ENCODE measurements around the gene KCTD19. TPM values are rescaled to one million over a fixed set of nuclear protein-coding genes. Genes with fewer than 3 reads are reported as not detected.

The KCTD19 gene
- total RNA-seq, 1 experiment from 2014 or later: not detected

- Histone ChIP-seq H4K20me1 (ENCODE audit: insufficient read depth) (no peaks in the 10 kb centered on the region), H3K4me1 (replicated peaks; ENCODE audit: insufficient read depth) (peaks cover 32% of the 10 kb centered on the region), H3K9me2 (ENCODE audit: insufficient read depth) (no peaks in the 10 kb centered on the region), H3K27me3 (ENCODE audit: insufficient read depth, low read depth) (no peaks in the 10 kb centered on the region; the same call in 1 of the 2 replicates), H3K4me3 (peak within 1 kb of the TSS; percentile 90), H3K4me2 (peak within 1 kb of the TSS; percentile 87), H3K9me3 (ENCODE audit: insufficient read depth, low read depth) (no peaks in the 10 kb centered on the region), H3K27ac (no peak within 1 kb of the TSS), H3K79me2 (ENCODE audit: low read depth) (peaks cover 21% of the 10 kb centered on the region), H2AFZ (peak within 1 kb of the TSS; percentile 77), H3K36me3 (ENCODE audit: low read depth) (no peaks in the 10 kb centered on the region), H3F3A (ENCODE audit: insufficient read depth, low read depth) (peaks cover 42% of the 10 kb centered on the region; the same call in 1 of the 2 replicates)
- intact Hi-C loops (cut with micrococcal nuclease; ENCODE audit: unreplicated experiment): loop anchor here (5.0 to 10.0 kb wide), 2 partner anchors 76 to 986 kb away; partner anchors contain the start of genes ESRP2 and NOL3
- ChIA-PET CTCF (interaction anchor here (0.9 kb wide), 1 partner anchor 34 kb away, joined by 3 read pairs; no protein-coding TSS in a partner anchor), POLR2A (ENCODE audit: unreplicated experiment) (interaction anchor here (0.8 kb wide), 1 partner anchor 718 kb away, joined by 6 read pairs; no protein-coding TSS in a partner anchor)
- TF ChIP-seq EZH2 (IDR thresholded peaks at IDR 0.05; ENCODE audit: low read depth) (no peak), CTCF (conservative IDR thresholded peaks at IDR 0.05) (no peak; the same call in 1 of the 2 replicates)
- DNase-seq: peak in 1 of 2 experiments; percentile 23
- no TSS peak for BruUV-seq (replicated peaks)
Observed at GRCh38 chr16:67248401-67249177, 78.0 kb downstream of the KCTD19 start, which contains the start of gene SLC9A5. TSS of gene SLC9A5 (plus strand) at chr16:67248979. CDS start at chr16:67249015, 36 bp downstream.

DNA sequence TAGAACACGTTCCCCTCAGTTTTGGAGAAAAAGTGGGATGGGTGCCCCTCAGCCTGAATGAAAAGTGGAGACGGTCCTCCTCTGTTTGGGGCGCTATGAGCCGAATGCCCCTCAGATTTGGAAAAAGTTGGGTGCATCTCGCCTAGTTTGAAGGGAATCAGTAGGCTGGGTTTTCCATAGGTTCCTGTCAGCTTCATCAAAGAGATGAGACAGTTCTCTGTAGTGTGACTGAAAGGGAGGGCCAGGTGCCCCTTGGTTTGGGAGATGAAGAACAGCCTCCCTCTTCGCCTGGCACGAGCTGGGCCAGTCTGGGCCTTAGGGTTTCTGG is 78.5 kb downstream of the KCTD19 start:
- no TSS peak for BruUV-seq (replicated peaks)
- Histone ChIP-seq H4K20me1 (ENCODE audit: insufficient read depth) (no peaks in the 10 kb centered on the region), H3K79me2 (ENCODE audit: low read depth) (peaks cover 26% of the 10 kb centered on the region), H3K4me3 (peak overlapping the region; percentile 90), H3K4me1 (replicated peaks; ENCODE audit: insufficient read depth) (peaks cover 37% of the 10 kb centered on the region), H3K9me3 (ENCODE audit: insufficient read depth, low read depth) (no peaks in the 10 kb centered on the region), H3K27ac (no peak overlapping the region), H3K27me3 (ENCODE audit: insufficient read depth, low read depth) (no peaks in the 10 kb centered on the region; the same call in 1 of the 2 replicates), H3F3A (ENCODE audit: insufficient read depth, low read depth) (peaks cover 47% of the 10 kb centered on the region; the same call in 1 of the 2 replicates), H3K36me3 (ENCODE audit: low read depth) (no peaks in the 10 kb centered on the region), H3K9me2 (ENCODE audit: insufficient read depth) (no peaks in the 10 kb centered on the region), H3K4me2 (peak overlapping the region; percentile 87), H2AFZ (peak overlapping the region; percentile 77)
- DNase-seq: no peak
- ChIA-PET POLR2A (ENCODE audit: unreplicated experiment) (interaction anchor here (0.5 to 1.3 kb wide), 6 partner anchors 29 to 718 kb away, joined by 3 to 8 read pairs (median 6); no protein-coding TSS in a partner anchor), CTCF (interaction anchor here (0.5 to 1.0 kb wide), 3 partner anchors 31 to 47 kb away, joined by 3 to 4 read pairs (median 3); no protein-coding TSS in a partner anchor)
- intact Hi-C loops (cut with micrococcal nuclease; ENCODE audit: unreplicated experiment): loop anchor here (5.0 to 10.0 kb wide), 2 partner anchors 76 to 987 kb away; partner anchors contain the start of genes ESRP2 and NOL3
- no peak for TF ChIP-seq EZH2 (IDR thresholded peaks at IDR 0.05; ENCODE audit: low read depth)
- no peak for TF ChIP-seq CTCF (conservative IDR thresholded peaks at IDR 0.05)

Data from PC-9 (cell line).